NOMO-1 treated with dmso at 0.1 percent for 144 hours (cell line): Measurements from ENCODE around the gene SELENOM.
"Not testable (repeated sequence)": the region's sequence is repeated elsewhere in the genome, so short reads cannot be mapped to it uniquely, and the experiment has no call there.

Experiments
- DNase-seq: peaks from one replicate; lab custom pipeline; 2025; ENCODE audit not compliant: unreplicated experiment; lab: John Stamatoyannopoulos, UW

Gene SELENOM

DNA sequence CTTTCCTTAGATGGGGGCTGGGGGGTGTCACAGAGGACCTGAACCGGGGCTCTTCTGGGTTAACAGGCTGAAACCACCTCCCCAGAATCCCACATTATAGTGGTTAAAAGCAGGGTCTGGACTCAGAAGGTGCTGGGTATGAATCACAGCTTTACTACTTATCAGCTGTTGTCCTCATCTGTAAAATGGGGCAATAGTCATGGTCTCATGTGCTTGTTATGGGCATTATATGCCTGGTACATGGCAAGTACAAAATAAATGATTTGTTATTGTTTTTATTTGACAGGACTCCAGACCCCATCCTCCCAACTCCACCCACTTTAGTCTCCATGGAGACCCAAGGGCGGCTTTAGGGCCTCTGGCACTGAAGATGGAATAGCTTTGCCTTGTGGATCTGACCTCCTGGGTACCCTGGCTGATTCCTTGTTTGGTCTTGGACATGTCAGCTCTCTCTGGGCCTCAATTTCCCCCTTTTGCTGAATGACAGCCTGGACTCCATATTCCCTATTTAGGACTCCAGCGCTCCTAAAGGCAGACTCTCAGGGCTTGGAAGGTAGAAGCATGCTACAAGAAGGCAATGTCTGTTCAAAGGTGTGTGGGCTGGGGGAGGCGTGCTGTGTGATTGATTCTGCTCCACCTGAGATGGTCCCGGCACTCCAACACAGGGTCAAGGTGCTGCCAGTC, 27.1 kb downstream of the SELENOM start:
- DNase-seq, result no peak

DNA sequence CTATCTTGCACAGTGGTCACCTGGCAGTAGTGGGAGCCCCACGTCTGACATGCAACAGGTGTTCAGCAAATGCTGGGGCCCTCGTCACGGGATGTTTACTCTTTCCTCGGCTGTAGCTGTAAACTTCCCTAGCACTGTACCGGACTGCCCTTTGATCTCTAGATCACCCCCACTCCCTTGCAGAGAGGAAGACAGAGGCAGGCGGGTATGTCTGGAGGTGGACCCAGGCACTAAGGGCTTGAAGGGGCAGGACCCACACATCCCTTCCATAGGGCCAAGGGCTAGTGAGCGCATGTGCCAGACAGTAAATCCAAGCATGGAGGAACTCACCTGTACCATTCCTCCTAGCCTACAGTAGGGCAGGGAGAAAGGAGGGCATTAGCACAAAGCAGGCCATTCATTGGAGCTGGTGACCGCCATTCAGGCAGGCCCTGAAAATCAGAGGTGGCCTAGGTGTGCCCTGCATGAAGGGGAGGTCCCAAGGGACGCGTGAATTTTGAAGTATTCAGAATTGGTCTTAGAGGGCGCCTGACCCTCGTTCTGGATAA, 28.2 kb downstream of the SELENOM start:
- DNase-seq, result no peak

DNA sequence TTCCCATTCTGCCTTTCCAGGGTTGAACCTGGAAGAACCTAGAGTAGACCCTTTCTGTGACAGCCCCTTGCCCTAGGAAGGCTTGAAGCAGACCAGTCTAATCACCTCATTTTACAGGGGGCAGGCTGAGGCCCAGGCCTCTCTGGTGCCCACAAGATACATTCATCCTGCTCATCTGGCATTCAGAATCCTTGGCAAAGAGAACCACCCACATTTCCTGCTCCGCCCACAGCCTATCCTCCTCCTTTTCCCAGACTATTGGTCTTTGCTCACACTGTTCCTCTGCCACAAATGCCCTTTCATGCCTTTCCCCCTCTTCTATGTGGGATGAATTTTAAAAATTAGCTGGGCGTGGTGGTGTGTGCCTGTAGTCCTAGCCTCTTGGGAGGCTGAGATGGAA, 29.0 kb downstream of the SELENOM start:
- not testable (repeated sequence) for DNase-seq

DNA sequence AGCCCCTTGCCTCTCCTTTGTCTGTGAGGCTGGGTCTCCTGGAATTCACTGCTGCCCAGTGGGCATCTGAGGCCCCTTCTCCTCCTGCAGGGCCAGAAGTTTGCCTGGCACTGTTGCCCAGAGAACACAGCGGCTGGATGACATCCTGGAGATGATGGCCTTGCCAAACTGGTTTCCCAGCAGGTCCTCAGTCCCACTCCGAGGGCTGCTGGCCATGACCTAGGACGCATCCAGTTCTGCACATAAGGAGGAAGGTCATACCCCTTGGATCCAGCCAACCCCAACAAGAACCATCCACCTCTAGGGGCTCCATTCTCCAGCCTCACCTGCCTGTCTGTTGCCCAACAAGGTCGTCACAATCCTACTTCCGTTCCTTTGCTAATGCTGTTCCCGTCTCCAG, 29.7 kb downstream of the SELENOM start:
- DNase-seq, result no peak

DNA sequence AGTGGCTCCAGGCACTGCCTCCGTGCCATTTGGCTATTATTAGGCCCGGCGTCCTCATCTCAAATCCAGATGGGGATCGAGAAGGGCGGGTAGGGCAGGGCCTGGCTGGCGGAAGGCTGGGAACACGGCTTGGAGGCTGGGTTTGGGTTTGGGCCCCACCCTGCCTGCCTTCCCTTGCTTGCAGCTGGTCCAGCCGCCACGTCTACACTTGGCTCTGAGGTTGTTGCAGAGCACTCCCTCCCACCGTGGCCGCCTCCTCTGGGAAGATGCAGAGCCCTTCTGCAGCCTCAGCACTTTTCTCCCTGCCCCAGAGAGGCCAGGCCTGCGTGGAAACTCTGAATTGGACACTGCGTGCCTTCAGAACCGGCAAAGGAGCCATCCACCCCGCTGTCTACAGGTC, 31.4 kb downstream of the SELENOM start:
- no peak for DNase-seq

DNA sequence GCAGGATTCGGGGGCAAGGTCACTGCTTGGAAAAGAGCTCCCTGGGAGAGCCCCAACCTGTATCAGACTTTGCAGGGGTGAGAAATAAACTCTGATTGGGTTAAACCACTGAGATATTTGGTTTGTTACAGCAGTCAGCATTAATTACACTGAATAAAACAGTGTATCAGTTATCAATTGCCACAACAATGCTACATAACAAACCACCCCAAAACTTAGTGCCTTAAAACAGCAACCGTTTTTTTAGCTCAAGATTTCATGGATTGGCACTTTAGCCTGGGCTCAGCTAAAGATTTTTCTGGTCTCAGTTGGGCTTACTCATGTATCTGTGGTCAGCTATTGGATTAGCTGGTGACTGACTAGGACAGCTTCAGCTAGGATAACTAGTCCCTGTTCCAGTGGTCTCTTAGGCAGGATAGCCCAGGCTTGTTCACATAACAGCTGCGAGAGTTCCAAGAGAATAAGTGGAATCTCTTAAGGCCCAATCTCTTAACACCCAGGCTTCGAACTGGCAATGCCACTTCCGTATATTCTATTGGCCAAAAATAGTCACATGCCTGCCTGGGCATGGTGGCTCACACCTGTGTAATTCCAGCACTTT, 33.7 kb downstream of the SELENOM start:
- DNase-seq, result not testable (repeated sequence)

DNA sequence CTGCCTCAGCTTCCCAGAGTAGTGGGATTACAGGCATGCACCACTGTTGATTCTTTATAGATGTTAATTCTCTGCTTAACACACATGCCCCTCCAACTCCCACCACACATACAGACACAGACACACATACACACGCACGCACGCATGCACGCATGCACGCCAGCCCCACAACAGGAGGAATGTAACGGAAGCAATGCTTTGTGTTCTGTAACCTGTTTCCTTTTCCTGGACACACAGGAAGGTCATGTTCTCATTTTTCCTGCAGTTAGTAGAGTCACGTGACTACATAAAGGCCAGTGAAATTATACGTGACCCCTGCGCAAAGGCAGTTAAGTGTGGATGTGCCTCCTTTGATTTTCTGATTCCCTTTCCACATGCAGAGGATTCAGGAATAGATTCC, 34.2 kb downstream of the SELENOM start:
- DNase-seq, result not testable (repeated sequence)

DNA sequence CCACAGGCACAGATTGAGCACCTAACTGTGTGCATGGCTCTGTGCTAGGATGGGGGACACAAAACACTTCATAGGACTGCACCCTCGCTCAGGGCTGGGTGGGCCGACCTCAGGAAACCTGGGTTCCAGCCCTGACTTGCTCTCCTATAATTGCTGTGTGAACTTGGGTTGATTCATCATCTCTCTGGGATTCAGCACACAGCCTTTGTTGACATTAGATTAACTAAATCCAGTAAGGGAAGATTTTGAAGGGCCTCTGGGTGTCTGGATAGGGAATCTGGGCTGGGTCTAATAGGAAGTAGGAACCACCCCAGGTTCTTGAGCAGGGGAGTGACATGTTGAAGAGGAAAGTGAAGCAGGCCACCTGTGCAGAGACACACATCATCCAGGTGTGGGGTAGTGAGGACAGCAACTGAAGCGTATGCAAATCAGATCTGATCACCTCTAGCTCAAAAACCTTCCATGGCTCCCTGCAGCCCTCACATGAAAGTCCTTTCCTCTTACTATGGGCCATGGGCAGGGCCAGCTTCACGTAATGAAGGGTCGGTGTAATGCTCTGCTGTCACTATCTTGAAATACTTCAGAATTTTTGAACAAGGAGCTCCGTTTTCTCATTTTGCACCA, 37.6 kb downstream of the SELENOM start:
- not testable (repeated sequence) for DNase-seq

DNA sequence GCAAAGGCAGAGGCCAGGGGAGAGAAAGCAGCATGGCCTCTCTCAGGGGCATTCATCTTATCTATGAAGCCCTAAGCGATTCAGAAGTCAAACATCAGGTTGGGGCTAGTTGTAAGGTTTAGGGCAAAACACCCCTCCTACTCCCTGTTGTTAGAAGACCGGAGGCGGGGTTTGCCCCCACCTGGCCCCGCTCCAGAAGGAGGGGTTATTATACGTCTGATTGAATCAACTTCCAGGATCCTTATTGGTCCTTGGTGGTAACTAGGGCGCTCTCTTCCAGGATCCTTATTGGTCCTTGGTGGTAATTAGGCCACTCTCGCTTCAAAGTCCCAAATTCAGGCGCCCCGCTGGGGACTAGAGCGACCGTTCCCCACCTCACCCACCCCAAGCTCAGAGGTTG, 38.4 kb downstream of the SELENOM start:
- no peak for DNase-seq

DNA sequence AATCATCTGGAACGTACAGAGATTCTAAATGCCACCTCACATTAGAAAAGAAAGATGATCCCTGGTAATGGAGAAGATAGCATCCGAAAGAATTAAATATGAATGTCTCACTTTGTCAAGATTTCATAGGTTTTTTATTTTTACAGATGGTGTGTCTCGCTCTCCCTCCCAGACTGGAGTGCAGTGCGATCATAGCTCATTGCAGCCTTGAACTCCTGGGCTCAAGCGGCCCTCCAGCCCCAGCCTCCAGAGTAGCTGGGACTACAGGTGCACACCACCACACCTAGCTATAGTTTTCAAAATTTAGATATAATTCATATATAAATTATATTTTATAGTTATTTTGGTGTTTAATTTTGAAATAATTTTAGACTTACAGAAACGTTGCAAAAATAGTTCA, 43.0 kb downstream of the SELENOM start:
- DNase-seq, result no peak

DNA sequence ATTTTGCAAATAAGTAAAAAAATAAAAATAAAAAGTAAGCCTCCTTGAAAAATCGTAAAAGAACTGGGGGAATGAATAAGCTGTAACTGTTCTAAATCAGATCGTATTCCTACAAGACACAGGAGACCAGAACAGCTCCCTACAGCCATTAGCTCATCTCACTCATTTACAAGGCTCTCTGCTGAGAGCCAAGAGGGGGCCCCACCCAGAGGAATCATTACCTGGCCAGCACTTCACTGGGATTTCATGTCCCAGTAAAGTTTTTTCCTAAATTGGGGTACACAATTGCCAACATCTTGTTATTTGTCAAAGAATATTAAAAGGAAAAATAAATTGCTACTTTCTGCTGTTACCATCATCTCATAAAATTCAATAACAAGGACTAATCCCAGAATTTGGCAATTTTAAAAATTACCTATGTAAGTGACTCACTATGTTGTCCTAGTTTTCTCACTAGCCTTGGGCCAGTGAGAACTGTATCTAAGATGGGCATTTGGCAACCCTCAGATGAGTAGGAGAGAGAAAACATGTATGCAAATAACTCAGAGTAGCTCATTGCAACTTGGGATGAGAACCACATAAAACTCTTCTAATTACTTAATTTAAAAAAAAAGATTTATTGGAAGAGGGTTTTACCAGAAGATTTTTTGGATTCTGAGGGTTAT, 44.7 kb downstream of the SELENOM start:
- DNase-seq, result no peak

DNA sequence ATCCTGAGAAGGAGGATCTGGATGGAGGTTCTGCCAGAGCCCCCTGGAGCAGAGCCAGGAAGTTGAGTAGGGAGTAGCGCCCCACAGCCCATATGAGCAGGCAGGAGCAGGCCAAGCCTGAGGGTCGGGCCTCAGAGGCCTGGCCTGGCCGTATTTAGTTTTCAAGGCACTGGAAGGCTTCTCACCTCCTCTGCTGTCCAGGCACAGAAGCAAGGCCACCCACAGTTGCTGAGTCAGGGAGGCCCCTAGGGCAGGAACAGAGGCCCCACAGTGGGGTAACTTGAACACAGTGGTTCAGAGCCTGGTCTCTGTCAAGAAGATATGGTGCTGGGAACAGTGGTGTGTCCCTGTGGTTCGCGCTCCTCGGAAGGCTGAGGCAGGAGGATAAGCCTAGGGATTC, 47.7 kb downstream of the SELENOM start:
- not testable (repeated sequence) for DNase-seq

DNA sequence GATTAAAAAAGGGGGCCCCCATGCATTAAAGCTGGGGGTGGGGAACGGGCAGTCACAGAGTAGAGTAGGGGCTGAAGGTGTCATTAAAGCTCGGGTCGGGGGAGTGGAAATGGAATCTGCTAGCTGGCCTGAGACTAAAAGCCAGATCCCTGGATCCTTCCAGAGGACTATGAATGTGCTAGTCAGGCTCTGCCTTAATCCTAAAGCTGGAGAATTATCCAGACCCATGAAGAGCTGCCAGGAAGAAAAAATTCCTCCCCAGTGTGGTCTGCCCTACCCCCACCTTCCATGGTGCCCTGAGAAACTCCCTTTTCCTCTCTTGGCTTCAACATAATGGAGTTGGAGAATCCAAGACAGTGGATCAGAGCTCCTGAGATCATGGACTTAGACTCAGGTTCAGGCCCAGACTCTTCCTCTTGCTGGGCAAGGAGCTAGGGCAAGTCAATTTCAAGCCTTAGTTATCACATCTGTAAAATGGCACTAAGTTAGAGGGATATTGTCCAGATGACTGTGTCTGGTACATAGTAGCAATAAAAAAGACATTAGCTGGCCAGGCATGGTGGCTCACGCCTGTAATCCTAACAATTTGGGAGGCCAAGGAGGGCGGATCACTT, 50.3 kb downstream of the SELENOM start:
- no peak for DNase-seq

DNA sequence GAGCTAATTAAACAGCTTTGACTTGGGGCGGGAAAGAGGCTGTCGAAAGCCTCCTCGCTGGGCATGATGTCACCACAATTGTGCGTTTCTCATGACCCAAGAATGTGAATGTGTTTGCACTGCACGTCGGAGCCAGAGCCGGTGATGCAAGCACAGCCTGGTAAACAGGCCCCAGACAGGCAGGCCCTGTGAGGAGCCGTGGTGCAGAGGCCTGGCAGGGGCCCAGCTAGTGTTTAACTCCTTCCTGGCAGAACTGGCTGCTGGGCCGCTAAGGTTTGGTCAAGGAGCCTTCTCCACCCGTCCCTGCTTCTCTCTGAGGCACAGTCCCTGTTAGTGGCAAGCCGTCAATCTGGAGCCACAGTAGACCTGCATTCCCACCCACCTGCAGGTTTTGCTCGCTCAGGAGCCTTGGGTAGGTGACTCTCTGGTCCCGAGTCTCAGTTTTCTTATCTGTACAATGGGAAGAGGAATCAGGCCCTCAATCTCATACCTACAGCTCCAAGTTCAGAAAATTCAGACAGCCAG, 51.7 kb downstream of the SELENOM start:
- DNase-seq, result no peak

DNA sequence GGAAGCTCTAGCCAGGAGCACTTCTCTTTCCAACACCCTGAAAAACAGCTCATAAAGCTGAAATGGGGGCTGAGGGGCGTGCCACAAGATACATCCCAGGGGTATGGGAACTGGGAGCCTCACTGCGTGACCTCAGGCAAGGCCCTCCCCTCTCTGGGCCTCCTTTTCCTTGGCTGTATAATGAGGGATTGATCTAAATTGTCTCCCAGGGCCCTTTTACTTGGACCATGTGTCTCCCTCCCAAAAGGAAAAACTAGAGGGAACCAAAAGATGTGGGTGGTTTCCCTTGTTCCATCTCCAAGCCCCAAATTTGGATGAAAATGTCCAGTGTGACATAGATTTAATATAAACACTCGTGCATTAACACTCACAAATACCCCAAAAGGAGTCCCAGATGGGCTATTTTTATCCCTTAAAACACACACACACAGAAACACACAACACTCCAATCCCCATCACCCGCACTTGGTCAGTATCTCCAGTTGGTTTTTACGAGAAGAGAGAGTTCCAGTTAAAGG, 52.2 kb downstream of the SELENOM start:
- no peak for DNase-seq
